ENCODE data around the gene CSF2. TPM values are rescaled to one million over a fixed set of nuclear protein-coding genes. Genes with fewer than 3 reads are reported as not detected.

The CSF2 gene
- total RNA-seq, 1 experiment from 2014 or later = not detected

DNA sequence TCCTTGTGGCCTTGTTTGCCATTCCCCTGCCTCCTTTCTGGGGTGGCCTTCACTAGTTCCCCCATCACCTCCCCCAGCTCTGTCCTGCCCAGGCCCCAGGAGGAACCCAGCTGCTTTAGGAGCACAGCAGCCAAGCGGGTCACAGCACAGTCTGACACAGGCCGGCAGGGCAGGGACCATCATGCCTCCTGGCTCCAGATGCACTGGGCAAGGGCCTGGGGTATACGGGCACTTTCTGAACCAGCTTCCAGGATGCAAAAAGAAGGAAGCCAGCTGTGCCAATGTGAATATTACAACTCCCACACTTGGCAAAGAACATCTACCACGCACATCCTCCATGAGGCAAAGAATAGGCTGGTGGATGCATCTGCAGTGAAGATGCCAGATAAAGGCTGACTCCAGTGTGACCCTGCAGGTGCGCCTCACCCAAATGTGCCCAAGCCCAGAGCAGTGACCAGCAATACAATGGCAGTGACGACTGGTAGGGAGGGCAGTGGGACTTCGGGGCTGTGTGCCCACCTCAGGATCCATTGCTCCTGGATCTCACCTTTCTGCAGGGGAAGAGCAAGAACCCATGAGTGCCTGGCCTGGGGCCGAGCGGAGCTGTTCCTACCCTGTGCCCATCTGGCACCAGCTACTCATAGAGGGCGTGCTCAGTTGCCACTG lies 19.4 kb upstream of the CSF2 start:
- no peak for TF ChIP-seq TCF7L2 (IDR thresholded peaks at IDR 0.05; ENCODE audit: low read depth, low read length)
- TF ChIP-seq, protein P1, sequence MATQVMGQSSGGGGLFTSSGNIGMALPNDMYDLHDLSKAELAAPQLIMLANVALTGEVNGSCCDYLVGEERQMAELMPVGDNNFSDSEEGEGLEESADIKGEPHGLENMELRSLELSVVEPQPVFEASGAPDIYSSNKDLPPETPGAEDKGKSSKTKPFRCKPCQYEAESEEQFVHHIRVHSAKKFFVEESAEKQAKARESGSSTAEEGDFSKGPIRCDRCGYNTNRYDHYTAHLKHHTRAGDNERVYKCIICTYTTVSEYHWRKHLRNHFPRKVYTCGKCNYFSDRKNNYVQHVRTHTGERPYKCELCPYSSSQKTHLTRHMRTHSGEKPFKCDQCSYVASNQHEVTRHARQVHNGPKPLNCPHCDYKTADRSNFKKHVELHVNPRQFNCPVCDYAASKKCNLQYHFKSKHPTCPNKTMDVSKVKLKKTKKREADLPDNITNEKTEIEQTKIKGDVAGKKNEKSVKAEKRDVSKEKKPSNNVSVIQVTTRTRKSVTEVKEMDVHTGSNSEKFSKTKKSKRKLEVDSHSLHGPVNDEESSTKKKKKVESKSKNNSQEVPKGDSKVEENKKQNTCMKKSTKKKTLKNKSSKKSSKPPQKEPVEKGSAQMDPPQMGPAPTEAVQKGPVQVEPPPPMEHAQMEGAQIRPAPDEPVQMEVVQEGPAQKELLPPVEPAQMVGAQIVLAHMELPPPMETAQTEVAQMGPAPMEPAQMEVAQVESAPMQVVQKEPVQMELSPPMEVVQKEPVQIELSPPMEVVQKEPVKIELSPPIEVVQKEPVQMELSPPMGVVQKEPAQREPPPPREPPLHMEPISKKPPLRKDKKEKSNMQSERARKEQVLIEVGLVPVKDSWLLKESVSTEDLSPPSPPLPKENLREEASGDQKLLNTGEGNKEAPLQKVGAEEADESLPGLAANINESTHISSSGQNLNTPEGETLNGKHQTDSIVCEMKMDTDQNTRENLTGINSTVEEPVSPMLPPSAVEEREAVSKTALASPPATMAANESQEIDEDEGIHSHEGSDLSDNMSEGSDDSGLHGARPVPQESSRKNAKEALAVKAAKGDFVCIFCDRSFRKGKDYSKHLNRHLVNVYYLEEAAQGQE (IDR thresholded peaks at IDR 0.05; ENCODE audit: insufficient read depth in 1 of 2, low read depth in 2 of 2, low read length in 1 of 2) = no peak
- TF ChIP-seq, protein P2, sequence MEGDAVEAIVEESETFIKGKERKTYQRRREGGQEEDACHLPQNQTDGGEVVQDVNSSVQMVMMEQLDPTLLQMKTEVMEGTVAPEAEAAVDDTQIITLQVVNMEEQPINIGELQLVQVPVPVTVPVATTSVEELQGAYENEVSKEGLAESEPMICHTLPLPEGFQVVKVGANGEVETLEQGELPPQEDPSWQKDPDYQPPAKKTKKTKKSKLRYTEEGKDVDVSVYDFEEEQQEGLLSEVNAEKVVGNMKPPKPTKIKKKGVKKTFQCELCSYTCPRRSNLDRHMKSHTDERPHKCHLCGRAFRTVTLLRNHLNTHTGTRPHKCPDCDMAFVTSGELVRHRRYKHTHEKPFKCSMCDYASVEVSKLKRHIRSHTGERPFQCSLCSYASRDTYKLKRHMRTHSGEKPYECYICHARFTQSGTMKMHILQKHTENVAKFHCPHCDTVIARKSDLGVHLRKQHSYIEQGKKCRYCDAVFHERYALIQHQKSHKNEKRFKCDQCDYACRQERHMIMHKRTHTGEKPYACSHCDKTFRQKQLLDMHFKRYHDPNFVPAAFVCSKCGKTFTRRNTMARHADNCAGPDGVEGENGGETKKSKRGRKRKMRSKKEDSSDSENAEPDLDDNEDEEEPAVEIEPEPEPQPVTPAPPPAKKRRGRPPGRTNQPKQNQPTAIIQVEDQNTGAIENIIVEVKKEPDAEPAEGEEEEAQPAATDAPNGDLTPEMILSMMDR (IDR thresholded peaks at IDR 0.05) = no peak
- TF ChIP-seq SIN3A (IDR thresholded peaks at IDR 0.05; ENCODE audit: borderline replicate concordance, insufficient read depth, low read depth, low read length) = no peak
- TF ChIP-seq POLR2AphosphoS5 (IDR thresholded peaks at IDR 0.05; ENCODE audit: low read depth, low read length) = no peak
- CTCF ChIA-PET = no interaction called here
- POLR2A ChIA-PET = no interaction called here
- no peaks in the 10 kb centered on the region for H3K9me3 ChIP-seq (ENCODE audit: control insufficient read depth, insufficient read depth, low read depth, low read length)
- intact Hi-C loops (cut with micrococcal nuclease; ENCODE audit: unreplicated experiment) = no loop called here
- no peaks in the 10 kb centered on the region for H3K4me1 ChIP-seq (ENCODE audit: control insufficient read depth, insufficient read depth, low read length)
- in situ Hi-C loops (cut with HindIII; ENCODE audit: low pct_unique_long_range_greater_than_20kb, low sequenced_read_pairs) = no loop called here
- H3K4me3 ChIP-seq (ENCODE audit: low read depth in 2 of 2, low read length in 2 of 2) = no peak overlapping the region
- H3K27ac ChIP-seq (ENCODE audit: low read length) = no peak overlapping the region
- no TSS peak for BruUV-seq (replicated peaks)
- ATAC-seq (no peak), DNase-seq (ENCODE audit: low read depth, low spot score) (no peak)
- H3K27me3 ChIP-seq (ENCODE audit: control insufficient read depth, insufficient read depth, low read length) = no peaks in the 10 kb centered on the region
- no peaks in the 10 kb centered on the region for H3K36me3 ChIP-seq (ENCODE audit: control insufficient read depth, insufficient read depth, low read length)

DNA sequence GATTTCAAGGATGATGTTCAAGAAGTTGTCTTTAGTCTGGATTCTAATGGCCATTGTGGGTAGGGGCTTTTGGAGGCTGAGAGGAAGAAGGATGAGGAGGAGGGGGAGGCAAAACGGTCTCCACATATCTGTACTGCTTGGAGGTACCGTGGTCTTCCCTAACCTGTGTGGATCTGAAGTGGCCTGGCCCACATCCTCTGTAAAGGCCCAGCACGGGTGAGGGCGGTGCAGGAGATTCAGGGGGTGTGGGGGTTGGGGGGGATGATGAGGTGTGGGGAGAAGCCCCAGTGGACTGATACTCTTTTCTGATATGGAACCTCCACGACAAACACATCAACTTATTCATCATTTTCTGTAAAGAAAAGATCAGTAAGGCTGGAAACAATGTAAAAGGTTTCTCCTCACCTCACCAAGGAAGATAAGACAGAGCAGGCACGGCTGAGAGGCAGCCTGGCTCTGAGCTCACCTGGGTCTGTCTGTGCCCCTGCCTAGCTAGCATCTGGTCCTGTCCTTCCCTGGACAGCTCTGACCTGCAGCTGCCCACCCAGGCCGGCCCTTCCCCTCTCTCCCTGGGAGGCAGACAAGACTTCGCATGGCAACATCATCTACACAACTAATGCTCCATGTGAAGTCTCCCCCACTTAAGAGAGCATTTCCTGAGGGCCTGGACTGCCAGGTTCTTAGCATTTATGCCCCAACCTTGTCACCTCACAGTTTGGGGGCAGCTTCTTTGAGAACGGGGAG lies 18.7 kb upstream of the CSF2 start:
- H3K27ac ChIP-seq (ENCODE audit: low read length) = no peak overlapping the region
- no peaks in the 10 kb centered on the region for H3K27me3 ChIP-seq (ENCODE audit: control insufficient read depth, insufficient read depth, low read length)
- DNase-seq (ENCODE audit: low read depth, low spot score) = no peak
- in situ Hi-C loops (cut with HindIII; ENCODE audit: low pct_unique_long_range_greater_than_20kb, low sequenced_read_pairs) = no loop called here
- ATAC-seq = no peak
- H3K9me3 ChIP-seq (ENCODE audit: control insufficient read depth, insufficient read depth, low read depth, low read length) = no peaks in the 10 kb centered on the region
- H3K4me1 ChIP-seq (ENCODE audit: control insufficient read depth, insufficient read depth, low read length) = no peaks in the 10 kb centered on the region
- intact Hi-C loops (cut with micrococcal nuclease; ENCODE audit: unreplicated experiment) = no loop called here
- TF ChIP-seq POLR2AphosphoS5 (IDR thresholded peaks at IDR 0.05; ENCODE audit: low read depth, low read length) = no peak
- TF ChIP-seq TCF7L2 (IDR thresholded peaks at IDR 0.05; ENCODE audit: low read depth, low read length) = no peak
- no peak for TF ChIP-seq SIN3A (IDR thresholded peaks at IDR 0.05; ENCODE audit: borderline replicate concordance, insufficient read depth, low read depth, low read length)
- TF ChIP-seq, protein P1 (IDR thresholded peaks at IDR 0.05; ENCODE audit: insufficient read depth in 1 of 2, low read depth in 2 of 2, low read length in 1 of 2) = no peak
- TF ChIP-seq, protein P2 (IDR thresholded peaks at IDR 0.05) = no peak
- no peaks in the 10 kb centered on the region for H3K36me3 ChIP-seq (ENCODE audit: control insufficient read depth, insufficient read depth, low read length)
- no peak overlapping the region for H3K4me3 ChIP-seq (ENCODE audit: low read depth in 2 of 2, low read length in 2 of 2)
- CTCF ChIA-PET = no interaction called here
- POLR2A ChIA-PET = no interaction called here
- BruUV-seq (replicated peaks) = no TSS peak

Data from Panc1 (cell line).